D721Med (cell line): ENCODE measurements around the gene DPP4.

Experiments used
- DNase-seq: peaks from one replicate; pipeline ENCODE4 v3.0.0; 2011; ENCODE audit warnings: low spot score; ENCODE audit not compliant: insufficient read length
- FAIRE-seq: peaks from 2 replicates; lab custom pipeline; 2011; peaks lifted over from hg19 to GRCh38; lab: Jason Lieb, UNC
- TF ChIP-seq, protein P1 (sequence below): IDR thresholded peaks from 2 replicates; pipeline ENCODE4 v1.5.1; 2012; ENCODE audit warnings: mild to moderate bottlenecking, control low read depth; ENCODE audit not compliant: insufficient read depth; ENCODE audit errors: missing control alignments

The DPP4 gene

DNA sequence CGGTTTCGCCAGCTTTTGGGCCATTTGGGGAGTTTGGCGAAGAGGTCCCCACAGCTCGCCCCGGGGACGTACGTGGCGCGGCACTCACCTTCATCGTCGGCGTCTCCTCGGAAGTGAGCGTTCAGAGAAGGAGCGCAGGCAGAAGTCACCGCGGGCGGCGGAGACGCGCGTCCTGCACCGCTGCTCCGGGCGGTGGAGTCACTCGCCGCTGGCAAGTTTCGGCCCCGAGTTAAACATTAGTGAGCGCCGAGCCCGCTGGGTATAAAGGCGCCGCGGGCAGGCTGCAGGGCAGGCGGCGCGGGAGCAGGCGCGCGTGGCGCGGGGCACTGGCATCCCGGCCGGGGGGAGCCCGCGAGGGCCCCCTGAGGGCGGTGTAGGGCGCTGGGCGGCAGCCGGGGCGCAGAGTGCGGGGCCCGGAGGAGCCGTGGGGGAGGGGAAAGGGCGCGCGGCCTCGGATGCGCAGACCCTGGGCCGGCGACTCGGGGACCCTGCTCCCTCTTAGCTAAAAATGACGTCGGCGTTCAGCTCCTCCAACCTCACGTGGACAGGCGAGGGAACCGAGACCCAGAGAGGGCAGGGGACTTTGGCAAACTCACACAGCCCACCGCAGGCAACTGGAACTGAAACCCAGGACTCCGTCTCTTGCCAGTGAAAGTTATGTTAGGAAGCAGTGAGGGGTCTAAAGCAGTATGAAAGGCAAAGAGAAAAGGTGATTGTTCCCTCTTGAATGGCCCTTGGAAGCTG, at the start of gene DPP4:
DPP4 (minus strand) TSS at position 328 of the 744 bp plus-strand sequence; CDS start at position 94, 234 bp downstream.
- TF ChIP-seq, protein P1, sequence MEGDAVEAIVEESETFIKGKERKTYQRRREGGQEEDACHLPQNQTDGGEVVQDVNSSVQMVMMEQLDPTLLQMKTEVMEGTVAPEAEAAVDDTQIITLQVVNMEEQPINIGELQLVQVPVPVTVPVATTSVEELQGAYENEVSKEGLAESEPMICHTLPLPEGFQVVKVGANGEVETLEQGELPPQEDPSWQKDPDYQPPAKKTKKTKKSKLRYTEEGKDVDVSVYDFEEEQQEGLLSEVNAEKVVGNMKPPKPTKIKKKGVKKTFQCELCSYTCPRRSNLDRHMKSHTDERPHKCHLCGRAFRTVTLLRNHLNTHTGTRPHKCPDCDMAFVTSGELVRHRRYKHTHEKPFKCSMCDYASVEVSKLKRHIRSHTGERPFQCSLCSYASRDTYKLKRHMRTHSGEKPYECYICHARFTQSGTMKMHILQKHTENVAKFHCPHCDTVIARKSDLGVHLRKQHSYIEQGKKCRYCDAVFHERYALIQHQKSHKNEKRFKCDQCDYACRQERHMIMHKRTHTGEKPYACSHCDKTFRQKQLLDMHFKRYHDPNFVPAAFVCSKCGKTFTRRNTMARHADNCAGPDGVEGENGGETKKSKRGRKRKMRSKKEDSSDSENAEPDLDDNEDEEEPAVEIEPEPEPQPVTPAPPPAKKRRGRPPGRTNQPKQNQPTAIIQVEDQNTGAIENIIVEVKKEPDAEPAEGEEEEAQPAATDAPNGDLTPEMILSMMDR, result no peak
- peak; percentile 37 for DNase-seq
- FAIRE-seq, result no peak

DNA sequence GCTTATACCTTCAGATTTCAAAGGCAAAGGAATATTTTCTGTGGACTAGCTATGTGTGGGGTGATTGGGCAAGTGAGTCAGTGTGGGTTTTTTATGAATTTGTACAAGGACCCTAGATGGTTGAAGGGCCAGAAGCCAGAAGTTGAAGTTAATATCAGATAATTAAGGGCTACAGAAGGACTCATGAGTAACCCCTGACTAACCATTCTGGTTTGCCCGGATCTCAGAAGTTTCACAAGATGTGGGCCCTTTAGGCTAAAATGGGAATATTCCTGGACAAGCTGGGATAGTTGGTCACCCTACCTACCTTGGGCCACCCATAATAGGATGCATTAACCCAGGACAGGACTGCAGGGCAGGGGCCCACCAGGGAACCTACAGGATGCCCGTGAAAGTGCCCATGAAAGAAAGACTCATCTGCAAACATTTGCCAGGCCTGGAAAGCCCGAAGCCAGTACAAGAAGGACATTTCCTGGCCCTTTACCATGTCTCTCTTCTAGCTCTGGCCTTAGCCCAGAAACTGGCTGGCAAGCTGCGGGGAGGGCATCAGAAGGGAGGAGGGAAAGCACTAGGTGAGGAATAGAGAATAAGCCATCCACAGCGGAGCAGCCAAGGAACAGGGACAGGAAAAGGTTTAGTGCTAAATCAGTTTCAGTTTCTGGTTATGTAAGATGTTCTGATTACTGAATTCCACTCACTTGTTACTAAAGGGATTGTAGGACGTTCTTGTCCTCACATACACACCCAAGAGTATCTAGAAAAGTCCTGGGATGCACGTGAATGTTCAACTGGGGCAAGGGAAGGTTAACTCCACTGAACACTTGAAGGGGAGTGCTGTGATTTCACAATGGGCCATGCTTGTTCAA, 44.4 kb upstream of the DPP4 start:
- FAIRE-seq (no peak), DNase-seq (no peak)
- TF ChIP-seq, protein P1, result no peak

DNA sequence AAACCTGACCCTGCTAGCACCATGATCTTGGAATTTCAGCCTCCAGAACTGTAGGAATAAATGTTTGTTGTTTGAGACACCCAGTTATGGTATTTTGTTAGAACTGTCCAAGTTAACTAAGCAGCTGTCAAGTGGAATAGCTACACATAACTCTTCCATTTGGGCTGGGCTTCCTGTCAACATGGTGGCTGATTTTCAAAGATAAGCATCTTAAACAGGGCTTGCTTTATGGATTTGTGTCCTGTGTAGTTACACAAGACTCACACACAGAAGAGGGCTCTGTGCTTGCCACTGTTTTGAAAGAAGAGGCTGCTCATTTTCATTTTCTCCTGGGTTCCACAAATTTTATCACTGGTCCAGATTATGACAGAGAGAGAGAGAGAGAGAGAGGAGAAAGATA, 42.3 kb upstream of the DPP4 start:
- DNase-seq, result no peak
- TF ChIP-seq, protein P1, result no peak
- FAIRE-seq, result no peak

DNA sequence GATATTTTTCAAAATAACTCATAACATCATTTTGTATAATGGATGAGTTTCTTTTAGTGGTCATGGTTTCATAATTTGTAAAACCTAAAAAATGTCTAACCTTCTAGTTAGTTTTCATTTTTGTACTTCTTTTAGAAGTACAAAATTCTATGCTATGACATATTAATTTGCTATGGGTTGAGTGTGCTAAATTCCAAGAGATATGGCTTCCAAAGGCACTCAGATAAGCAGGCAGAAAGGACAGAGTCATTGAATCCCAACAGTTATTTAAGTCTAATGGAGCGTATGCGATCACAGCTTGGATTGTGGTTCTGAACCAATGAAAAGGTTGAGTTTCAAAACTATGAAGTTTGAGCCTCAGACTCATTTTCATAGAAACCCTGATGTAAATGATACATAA, 41.1 kb upstream of the DPP4 start:
- TF ChIP-seq, protein P1, result no peak
- FAIRE-seq (no peak), DNase-seq (no peak)

DNA sequence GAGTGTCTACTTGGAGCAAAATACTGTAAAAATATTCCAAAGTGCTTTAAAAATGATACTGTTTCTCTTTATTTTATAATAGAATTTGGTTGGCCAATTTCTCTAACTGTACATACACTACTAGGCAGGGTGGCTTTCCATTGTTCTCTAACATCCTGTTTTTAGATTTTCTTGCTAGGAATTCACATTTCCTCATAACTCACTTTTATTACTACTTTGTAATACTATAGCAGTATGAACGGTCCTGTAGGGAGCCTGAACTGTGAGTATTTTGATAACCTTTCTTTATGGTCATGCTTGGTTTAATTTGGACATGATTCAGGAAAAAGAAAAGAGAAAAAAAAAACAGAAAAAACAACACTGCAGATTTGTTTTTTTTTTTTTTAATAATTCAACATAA, 40.3 kb upstream of the DPP4 start:
- DNase-seq, result no peak
- no peak for FAIRE-seq
- TF ChIP-seq, protein P1, result no peak

DNA sequence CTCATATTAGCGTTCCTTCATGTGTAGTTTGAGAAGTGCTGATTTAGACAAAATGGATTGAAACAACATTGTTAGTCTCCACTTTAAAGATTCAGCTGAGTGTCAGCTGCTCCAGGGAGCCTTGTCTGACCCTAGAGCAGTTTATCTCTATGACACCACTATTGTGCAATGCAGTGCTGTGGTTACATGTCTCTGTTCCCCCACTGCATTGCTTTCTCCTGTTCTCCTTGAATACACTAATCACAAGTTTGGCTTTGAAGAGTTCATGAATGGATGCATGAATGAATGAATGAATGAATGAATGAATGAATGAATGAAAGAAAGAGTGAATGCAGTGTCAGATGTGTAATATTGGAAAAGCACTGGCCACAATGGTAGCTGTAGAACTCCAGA, 39.8 kb upstream of the DPP4 start:
- no peak for DNase-seq
- no peak for FAIRE-seq
- TF ChIP-seq, protein P1, result no peak
